Ascending aorta (tissue), 2 donors: Measurements from ENCODE around the gene ITLN2. TPM values are rescaled to one million over a fixed set of nuclear protein-coding genes. Genes with fewer than 3 reads are reported as not detected.

ENCODE experiments used
- DNase-seq, 2 donors: peaks; one replicate each; pipeline ENCODE4 v3.0.0-alpha.2; 2019; ENCODE audit warnings: low spot score in 2 of 2
- H3K27ac ChIP-seq, 2 donors: fragments of 200-600 bp; sonication (generic); one replicate each; pipeline ENCODE4 v1.5.1; 2016 to 2017; ENCODE audit warnings: mild to moderate bottlenecking in 1 of 2
- H3K27me3 ChIP-seq: fragments of 200-600 bp; sonication (generic); one replicate; pipeline ENCODE4 v1.5.1; 2017
- H3K36me3 ChIP-seq, 2 donors: fragments of 200-600 bp; sonication (generic); one replicate each; pipeline ENCODE4 v1.5.1; 2016
- H3K4me1 ChIP-seq, 2 donors: fragments of 200-600 bp; sonication (generic); one replicate each; pipeline ENCODE4 v1.5.1; 2016 to 2017; ENCODE audit warnings: mild to moderate bottlenecking in 1 of 2
- H3K4me3 ChIP-seq, 2 donors: fragments of 200-600 bp; sonication (generic); one replicate each; pipeline ENCODE4 v1.5.1; 2016 to 2017; ENCODE audit warnings: mild to moderate bottlenecking in 1 of 2
- H3K9me3 ChIP-seq, 2 donors: fragments of 200-600 bp; sonication (generic); one replicate each; pipeline ENCODE4 v1.5.1; 2016
- CTCF ChIP-seq, 3 experiments: fragments of 200-600 bp in 2 of 3; fragments of 450-650 bp in 1 of 3; sonication (generic) in 2 of 3; IDR thresholded peaks; one replicate each; pipeline ENCODE4 v1.5.1; 2016 to 2019; ENCODE audit warnings: antibody characterized with exemption in 3 of 3, mild to moderate bottlenecking in 1 of 3, moderate library complexity in 1 of 3
- intact Hi-C: fragments of 100-400 bp; cut with DNase I; formaldehyde crosslinking; loops from one replicate; pipeline ENCODE4 v1.15.1; 2023
- total RNA-seq: library from RNA; depleted of rRNA; stranded (reverse); fragments of >200 nt; gene quantifications from one replicate; pipeline ENCODE4 v1.1.0, GENCODE V29; 2016

Gene ITLN2
- total RNA-seq = not detected

- H3K27me3 ChIP-seq = no peaks in the 10 kb centered on the region
- intact Hi-C loops = loop anchor here (5.0 kb wide), 1 partner anchor 117 kb away; no protein-coding TSS in a partner anchor
- H3K27ac ChIP-seq = no peak within 1 kb of the TSS
- no peak within 1 kb of the TSS for H3K4me3 ChIP-seq
- H3K4me1 ChIP-seq = no peaks in the 10 kb centered on the region
- no peaks in the 10 kb centered on the region for H3K36me3 ChIP-seq
- no peaks in the 10 kb centered on the region for H3K9me3 ChIP-seq
- TF ChIP-seq CTCF (IDR thresholded peaks at IDR 0.05) = peak; percentile 16 to 38 (median 19)
- DNase-seq = no peak
These were observed at the start of gene ITLN2 for GRCh38 chr1:160954158-160955104. ITLN2 (minus strand) TSS chr1:160954809; CDS start chr1:160954741, 68 bp downstream.

DNA sequence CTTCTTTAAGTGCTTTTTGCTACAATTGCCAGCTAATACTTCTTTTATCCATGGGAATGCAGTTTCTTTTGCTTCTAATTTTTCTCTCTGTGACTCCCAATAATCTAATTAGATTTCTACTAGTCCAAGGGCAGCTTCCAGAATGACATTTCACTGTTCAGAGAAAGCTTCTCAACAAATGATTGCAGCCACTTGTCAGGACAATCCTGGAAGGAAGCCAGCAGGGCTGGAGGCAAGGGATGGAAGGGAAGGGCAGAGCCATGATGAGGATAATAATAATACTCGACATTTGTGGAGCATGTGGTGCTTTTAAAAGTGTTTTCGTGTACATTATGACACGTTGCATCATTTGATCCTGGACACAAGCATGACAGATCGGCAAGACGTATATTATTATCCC lies 46.9 kb upstream of the ITLN2 start:
- Histone ChIP-seq H3K27me3 (no peaks in the 10 kb centered on the region), H3K4me1 (no peaks in the 10 kb centered on the region), H3K36me3 (no peaks in the 10 kb centered on the region), H3K4me3 (no peak overlapping the region), H3K9me3 (no peaks in the 10 kb centered on the region), H3K27ac (no peak overlapping the region)
- DNase-seq = no peak
- intact Hi-C loops = no loop called here
- no peak for TF ChIP-seq CTCF (IDR thresholded peaks at IDR 0.05)

DNA sequence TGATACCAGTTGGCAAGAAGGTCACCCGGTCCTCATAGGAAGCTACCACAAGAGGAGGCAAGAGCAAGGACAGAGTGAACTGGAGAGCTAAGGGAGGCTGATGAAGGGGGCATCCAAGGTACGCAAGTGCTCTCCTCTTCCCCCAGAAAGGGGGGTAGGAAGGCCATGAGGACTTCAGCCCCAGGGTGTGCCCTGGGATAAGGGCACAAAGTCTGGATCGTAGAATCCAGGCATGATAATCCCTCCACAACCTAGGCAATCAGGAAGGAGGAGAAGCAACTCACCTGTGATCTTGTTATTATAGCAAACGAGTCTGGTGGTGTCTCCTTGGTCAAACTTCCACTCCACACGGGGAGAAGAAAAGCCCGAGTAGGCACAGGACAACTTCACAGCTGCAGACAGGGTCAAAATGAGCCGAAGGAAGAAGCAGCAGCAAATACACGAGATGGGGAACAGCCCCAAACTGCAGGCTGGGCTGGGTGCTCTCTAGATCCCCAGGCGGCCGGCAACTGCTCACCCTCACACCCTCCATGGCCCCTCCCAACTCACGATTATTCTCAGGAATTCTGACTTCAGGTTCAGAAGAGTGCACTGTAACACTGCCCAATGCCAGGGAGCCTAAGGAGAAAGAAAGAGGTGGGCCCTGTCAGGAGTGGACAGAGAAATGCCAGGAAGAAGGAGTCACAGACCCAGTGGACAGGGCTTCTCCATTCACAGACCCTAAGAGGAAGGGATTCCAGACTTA lies 46.3 kb upstream of the ITLN2 start:
- no peaks in the 10 kb centered on the region for H3K27me3 ChIP-seq

DNA sequence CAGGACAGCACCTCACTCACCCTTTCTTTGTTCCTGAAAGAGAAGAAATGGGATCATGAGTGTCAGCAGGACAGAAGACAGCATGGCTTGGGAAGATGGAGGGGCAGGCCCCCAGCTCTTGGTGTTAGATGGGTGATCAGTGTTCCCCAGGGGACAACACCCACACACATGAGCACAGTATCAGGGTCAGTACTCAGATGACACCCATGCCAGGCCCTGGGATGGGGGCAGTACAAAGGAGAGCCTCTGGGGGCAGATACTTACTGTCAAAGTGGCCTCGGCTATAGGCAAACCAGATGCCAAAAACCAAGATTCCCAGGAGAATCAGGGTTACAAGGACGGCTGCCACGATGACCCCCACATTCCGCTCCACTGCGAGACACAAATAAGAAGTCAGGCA lies 44.8 kb upstream of the ITLN2 start:
- Histone ChIP-seq H3K27ac (no peak overlapping the region), H3K9me3 (no peaks in the 10 kb centered on the region), H3K4me3 (no peak overlapping the region), H3K27me3 (no peaks in the 10 kb centered on the region), H3K36me3 (no peaks in the 10 kb centered on the region), H3K4me1 (no peaks in the 10 kb centered on the region)
- TF ChIP-seq CTCF (IDR thresholded peaks at IDR 0.05) = no peak
- no peak for DNase-seq
- intact Hi-C loops = loop anchor here (5.0 kb wide), 1 partner anchor 98 kb away; the partner anchor contains the start of gene KLHDC9

More for the DNA sequence above, 46.3 kb upstream of the ITLN2 start:
- no peak for DNase-seq
- Histone ChIP-seq H3K4me1 (no peaks in the 10 kb centered on the region), H3K27ac (no peak overlapping the region), H3K4me3 (no peak overlapping the region), H3K36me3 (no peaks in the 10 kb centered on the region), H3K9me3 (no peaks in the 10 kb centered on the region)
- intact Hi-C loops = no loop called here
- TF ChIP-seq CTCF (IDR thresholded peaks at IDR 0.05) = no peak

DNA sequence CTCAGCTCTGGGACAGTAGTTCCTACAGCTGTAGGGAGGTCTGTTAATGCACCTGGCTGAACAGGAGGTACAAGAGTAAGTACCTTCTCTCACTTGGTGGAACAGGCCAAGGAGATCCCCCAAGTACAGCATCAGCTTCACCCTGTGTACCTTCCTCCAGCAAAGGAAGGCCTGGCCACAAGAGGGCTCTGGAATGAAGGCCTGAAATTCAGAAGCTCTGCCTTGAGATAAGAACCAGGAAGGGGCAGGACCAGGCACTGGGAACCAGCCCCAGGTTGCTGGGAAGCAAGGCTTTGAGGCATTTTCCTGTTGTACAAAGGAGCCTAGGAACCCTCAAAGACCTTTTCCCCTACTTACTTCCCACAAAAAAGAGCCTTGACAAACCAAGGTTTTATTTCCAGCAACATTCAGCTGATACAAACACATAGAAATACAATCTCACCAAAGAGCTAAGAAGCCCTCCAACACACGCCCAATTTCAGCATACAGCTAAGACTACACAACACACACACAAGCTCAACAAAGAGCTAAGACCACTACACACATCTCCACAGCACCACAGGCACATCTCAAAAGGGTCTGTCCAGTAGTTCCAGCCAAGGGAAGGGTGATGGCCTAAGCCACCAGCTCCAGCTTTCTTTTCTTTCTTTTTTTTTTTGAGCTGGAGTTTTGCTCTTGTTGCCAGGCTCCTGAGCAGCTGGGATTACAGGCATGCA lies 42.9 kb upstream of the ITLN2 start:
- intact Hi-C loops = loop anchor here (5.0 kb wide), 1 partner anchor 100 kb away; the partner anchor contains the start of gene KLHDC9
- peak in 2 of 3 experiments; percentile 41 to 43 for TF ChIP-seq CTCF (IDR thresholded peaks at IDR 0.05)
- Histone ChIP-seq H3K4me3 (no peak overlapping the region), H3K36me3 (no peaks in the 10 kb centered on the region), H3K27ac (peak overlapping the region in 1 of 2 donors; percentile 16), H3K4me1 (no peaks in the 10 kb centered on the region), H3K9me3 (no peaks in the 10 kb centered on the region), H3K27me3 (no peaks in the 10 kb centered on the region)
- DNase-seq = peak in 1 of 2 donors; percentile 75
